ENCODE data around the gene ZBTB20. TPM values are rescaled to one million over a fixed set of nuclear protein-coding genes. Genes with fewer than 3 reads are reported as not detected.

ZBTB20 gene
- total and polyA plus RNA-seq, 4 donors: 0.88 to 83.2 (median 20.4) TPM

DNA sequence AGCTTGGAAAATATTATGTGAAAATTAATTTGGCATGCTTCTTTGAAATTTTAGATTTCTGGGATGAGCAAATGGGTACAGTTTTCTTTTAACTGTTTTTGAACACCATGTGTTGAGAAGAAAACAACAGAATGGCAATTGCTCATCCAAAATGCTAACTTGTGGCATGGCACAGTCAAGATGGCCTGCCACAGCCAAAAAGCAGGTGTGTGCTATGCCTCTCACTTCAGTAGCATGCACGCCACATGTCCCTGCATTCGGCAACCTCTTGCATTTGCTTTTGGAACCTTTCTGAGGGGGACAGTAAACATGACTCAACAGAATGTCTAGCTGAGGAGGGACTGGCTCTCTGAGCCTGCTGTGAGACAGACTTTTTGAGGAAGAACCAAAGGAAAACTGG is 714.8 kb downstream of the ZBTB20 start:
- Histone ChIP-seq H3K27me3 (ENCODE audit: control insufficient read depth in 4 of 4, insufficient read depth in 4 of 4, low read length in 3 of 4) (no peaks in the 10 kb centered on the region), H3K4me3 (ENCODE audit: low read depth in 1 of 3, low read length in 3 of 3) (no peak overlapping the region), H3K27ac (ENCODE audit: low read depth in 1 of 2, low read length in 2 of 2) (no peak overlapping the region), H3K4me1 (ENCODE audit: control insufficient read depth in 4 of 4, insufficient read depth in 4 of 4, low read length in 3 of 4) (no peaks in the 10 kb centered on the region), H3K9ac (ENCODE audit: low read depth in 1 of 2, low read length in 2 of 2) (no peak overlapping the region), H3K9me3 (ENCODE audit: control insufficient read depth in 4 of 4, low read length in 3 of 4) (no peaks in the 10 kb centered on the region), H3K36me3 (ENCODE audit: control insufficient read depth in 4 of 4, insufficient read depth in 3 of 4, low read depth in 1 of 4, low read length in 3 of 4) (no peaks in the 10 kb centered on the region)
- TF ChIP-seq HNF4G (IDR thresholded peaks at IDR 0.05) (no peak), HNF4A (conservative IDR thresholded peaks at IDR 0.05) (no peak), ATF3 (IDR thresholded peaks at IDR 0.05) (no peak), NR2F2 (IDR thresholded peaks at IDR 0.05) (no peak), TAF1 (conservative IDR thresholded peaks at IDR 0.05) (no peak), YY1 (IDR thresholded peaks at IDR 0.05) (no peak), RAD21 (IDR thresholded peaks at IDR 0.05) (no peak), GABPA (IDR thresholded peaks at IDR 0.05 in 1 of 2, conservative IDR thresholded peaks at IDR 0.05 in 1 of 2) (no peak), EGR1 (IDR thresholded peaks at IDR 0.05; ENCODE audit: low read depth in 2 of 2) (no peak), CTCF (IDR thresholded peaks at IDR 0.05; ENCODE audit: low read depth, low read length, missing input control) (no peak), JUND (IDR thresholded peaks at IDR 0.05) (no peak), SP1 (IDR thresholded peaks at IDR 0.05) (no peak), FOXA2 (IDR thresholded peaks at IDR 0.05) (no peak), RXRA (IDR thresholded peaks at IDR 0.05) (no peak)
- TF ChIP-seq, protein P1, sequence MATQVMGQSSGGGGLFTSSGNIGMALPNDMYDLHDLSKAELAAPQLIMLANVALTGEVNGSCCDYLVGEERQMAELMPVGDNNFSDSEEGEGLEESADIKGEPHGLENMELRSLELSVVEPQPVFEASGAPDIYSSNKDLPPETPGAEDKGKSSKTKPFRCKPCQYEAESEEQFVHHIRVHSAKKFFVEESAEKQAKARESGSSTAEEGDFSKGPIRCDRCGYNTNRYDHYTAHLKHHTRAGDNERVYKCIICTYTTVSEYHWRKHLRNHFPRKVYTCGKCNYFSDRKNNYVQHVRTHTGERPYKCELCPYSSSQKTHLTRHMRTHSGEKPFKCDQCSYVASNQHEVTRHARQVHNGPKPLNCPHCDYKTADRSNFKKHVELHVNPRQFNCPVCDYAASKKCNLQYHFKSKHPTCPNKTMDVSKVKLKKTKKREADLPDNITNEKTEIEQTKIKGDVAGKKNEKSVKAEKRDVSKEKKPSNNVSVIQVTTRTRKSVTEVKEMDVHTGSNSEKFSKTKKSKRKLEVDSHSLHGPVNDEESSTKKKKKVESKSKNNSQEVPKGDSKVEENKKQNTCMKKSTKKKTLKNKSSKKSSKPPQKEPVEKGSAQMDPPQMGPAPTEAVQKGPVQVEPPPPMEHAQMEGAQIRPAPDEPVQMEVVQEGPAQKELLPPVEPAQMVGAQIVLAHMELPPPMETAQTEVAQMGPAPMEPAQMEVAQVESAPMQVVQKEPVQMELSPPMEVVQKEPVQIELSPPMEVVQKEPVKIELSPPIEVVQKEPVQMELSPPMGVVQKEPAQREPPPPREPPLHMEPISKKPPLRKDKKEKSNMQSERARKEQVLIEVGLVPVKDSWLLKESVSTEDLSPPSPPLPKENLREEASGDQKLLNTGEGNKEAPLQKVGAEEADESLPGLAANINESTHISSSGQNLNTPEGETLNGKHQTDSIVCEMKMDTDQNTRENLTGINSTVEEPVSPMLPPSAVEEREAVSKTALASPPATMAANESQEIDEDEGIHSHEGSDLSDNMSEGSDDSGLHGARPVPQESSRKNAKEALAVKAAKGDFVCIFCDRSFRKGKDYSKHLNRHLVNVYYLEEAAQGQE (IDR thresholded peaks at IDR 0.05): no peak
- TF ChIP-seq, protein P2, sequence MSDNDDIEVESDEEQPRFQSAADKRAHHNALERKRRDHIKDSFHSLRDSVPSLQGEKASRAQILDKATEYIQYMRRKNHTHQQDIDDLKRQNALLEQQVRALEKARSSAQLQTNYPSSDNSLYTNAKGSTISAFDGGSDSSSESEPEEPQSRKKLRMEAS (IDR thresholded peaks at IDR 0.05): no peak
- TF ChIP-seq, protein P3, sequence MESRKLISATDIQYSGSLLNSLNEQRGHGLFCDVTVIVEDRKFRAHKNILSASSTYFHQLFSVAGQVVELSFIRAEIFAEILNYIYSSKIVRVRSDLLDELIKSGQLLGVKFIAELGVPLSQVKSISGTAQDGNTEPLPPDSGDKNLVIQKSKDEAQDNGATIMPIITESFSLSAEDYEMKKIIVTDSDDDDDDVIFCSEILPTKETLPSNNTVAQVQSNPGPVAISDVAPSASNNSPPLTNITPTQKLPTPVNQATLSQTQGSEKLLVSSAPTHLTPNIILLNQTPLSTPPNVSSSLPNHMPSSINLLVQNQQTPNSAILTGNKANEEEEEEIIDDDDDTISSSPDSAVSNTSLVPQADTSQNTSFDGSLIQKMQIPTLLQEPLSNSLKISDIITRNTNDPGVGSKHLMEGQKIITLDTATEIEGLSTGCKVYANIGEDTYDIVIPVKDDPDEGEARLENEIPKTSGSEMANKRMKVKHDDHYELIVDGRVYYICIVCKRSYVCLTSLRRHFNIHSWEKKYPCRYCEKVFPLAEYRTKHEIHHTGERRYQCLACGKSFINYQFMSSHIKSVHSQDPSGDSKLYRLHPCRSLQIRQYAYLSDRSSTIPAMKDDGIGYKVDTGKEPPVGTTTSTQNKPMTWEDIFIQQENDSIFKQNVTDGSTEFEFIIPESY (IDR thresholded peaks at IDR 0.05): no peak
- no peak for DNase-seq (ENCODE audit: low spot score)
- 97% methylated on average over 2 of the region's 2 CpGs for WGBS

All from liver (tissue), 9 donors.